RPMI7951 (cell line): Measurements from ENCODE around the gene SLC39A7. TPM values are rescaled to one million over a fixed set of nuclear protein-coding genes. Genes with fewer than 3 reads are reported as not detected.

Source experiments
- DNase-seq: peaks from one replicate; pipeline ENCODE4 v3.0.0-alpha.2; 2012; ENCODE audit warnings: low read depth
- total RNA-seq: library from RNA; depleted of rRNA; stranded (reverse); fragments of >200 nt; shearing (Covaris generic); gene quantifications from 2 replicates; pipeline ENCODE4 v1.2.3, GENCODE V29; 2014; rRNA removed

The SLC39A7 gene, protein sequence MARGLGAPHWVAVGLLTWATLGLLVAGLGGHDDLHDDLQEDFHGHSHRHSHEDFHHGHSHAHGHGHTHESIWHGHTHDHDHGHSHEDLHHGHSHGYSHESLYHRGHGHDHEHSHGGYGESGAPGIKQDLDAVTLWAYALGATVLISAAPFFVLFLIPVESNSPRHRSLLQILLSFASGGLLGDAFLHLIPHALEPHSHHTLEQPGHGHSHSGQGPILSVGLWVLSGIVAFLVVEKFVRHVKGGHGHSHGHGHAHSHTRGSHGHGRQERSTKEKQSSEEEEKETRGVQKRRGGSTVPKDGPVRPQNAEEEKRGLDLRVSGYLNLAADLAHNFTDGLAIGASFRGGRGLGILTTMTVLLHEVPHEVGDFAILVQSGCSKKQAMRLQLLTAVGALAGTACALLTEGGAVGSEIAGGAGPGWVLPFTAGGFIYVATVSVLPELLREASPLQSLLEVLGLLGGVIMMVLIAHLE
- 58.0 and 77.2 TPM in 2 replicates for total RNA-seq

- DNase-seq, result peak; percentile 98
Observed at GRCh38 chr6:33200219-33201146, at the start of gene SLC39A7, which contains the start of gene RXRB. Gene SLC39A7, plus strand, starts transcription at chr6:33200867. Its CDS starts 379 bp downstream, at chr6:33201246. Gene RXRB, minus strand, starts transcription at chr6:33200665. Its CDS starts 189 bp downstream, at chr6:33200476.

GRCh38 chr6:33151050-33151449, 49.6 kb upstream of the SLC39A7 start:
- no peak for DNase-seq

DNA sequence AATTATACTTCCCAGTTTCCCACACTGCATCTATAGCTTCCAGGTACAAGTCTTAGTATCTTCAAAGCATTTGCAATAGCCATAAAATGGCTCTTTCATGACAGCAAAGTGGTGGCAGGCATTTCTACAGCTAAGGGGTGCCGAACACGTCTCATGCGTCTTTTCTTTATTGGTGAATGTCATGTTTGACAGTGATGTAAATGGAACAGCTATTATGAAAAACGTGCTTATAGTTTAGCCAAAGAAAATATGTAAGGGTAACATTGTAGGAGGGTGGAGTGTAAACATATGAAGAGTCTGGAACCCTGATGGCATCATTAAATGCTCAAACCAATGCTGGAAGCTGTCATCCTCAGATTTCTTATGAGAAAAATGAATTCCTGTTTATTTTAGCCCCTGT, 46.3 kb upstream of the SLC39A7 start:
- DNase-seq, result no peak

GRCh38 chr6:33156561-33156960, 44.1 kb upstream of the SLC39A7 start:
- peak; percentile 26 for DNase-seq

DNA sequence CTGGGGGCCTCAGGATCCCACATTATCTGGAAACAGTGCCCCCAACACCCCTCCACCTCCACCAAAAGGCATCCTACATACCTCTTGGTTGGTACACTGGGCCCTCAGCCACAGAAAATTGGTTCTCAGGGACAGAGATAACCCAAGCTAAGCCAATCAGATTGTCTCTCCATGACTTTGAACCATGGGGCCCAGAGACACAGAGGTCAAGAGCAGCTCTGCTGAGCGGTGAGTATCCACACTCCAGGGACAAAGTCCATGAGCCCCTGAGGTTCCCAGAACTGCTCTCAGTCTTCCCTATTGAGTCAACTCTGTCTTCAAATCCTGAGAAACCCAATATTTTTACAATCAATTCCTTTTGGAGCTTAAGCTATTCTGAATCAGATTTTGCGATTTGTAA, 43.7 kb upstream of the SLC39A7 start:
- DNase-seq, result no peak

DNA sequence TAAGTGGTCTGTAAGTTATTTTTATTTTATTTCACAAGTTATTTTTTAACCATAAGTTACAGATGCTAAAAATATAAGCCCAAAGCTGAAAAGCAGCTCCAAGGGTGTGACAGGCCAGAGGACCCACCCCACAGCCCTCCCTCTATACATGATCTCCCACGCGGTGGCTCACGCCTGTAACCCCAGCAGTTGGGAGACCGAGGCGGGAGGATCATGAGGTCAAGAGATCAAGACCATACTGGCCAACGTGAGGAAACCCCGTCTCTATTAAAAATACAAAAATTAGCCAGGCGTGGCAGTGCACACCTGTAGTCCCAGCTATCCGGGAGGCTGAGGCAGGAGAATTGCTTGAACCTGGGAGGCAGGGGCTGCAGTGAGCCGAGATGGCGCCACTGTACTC, 40.6 kb upstream of the SLC39A7 start:
- DNase-seq, result no peak

DNA sequence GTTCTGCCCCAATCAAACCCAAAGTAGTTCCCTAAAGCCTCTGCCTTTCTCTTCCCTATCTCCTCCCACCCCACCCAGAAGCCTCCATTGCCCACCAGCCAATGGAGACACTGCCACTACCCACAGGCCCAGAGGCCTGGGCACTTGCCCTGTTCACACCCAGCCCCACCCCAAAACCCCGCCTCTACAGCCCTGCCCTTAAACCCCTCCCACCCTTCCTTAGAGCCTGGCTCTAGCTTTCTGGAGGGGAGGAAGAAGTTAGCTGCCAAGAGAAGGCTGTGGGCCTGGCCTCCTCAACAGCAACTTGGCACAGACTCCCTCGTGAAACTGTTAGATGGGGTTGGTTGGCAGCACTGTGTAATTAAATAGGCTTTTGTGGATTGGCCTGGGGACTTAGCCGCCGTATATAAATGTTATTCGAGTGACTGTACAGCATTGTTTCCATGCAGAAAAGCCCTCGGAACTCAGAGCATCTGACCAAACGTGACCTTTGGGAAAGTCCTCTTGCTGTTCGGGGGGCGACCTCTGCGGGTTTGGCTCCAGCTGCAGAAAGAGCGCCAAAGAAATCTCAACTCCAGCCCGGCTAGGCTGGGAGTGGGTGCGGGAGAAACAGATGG, 39.8 kb upstream of the SLC39A7 start:
- DNase-seq, result peak; percentile 97

DNA sequence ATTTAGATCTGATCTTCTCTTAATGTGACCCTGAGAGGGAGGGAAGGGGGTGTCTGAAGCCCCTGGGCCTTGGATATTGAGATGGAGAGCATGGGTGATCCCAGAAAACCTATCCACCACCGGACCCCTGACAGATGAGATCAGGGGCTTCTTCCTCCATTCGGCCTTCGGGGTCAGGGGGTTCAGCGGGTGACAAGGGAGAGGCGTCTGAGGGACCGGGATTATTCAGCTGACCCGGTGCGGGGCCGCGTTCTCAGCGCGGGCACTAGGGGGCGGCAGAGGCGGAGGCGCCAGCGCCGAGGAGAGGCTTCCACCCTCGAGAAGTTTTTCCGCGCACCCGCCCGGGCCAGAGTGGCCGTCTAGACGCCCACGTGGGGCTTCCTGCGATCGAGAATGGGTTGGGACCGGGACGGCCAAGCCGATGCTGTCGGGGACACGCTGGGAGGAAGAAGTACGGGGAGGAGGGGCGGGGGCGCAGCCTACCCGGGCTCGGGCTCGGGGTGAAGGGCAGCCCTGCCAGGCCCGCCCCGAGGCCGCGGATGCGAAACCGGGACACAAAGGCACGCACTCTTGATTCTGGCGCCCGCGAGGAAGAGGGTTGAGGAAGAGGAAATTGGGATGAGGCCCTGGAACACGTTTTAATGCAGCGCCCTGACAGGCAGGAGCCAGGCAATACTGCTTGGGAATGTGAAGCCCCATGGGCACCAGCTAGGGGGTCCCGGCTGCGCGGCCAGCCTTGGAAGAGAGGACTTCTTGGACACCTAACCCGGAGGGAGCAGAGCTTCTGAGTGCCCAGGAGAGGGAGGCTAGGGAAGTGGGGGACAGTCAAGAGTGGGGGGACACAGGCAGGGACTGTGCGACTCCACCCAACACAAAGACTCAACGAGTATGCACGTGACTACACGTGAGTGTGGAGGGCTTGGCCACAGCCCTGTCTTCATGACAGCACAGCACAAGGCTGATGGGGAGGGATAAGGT, 39.0 kb upstream of the SLC39A7 start:
- DNase-seq, result peak; percentile 67

GRCh38 chr6:33163540-33163939, 37.1 kb upstream of the SLC39A7 start:
- no peak for DNase-seq

DNA sequence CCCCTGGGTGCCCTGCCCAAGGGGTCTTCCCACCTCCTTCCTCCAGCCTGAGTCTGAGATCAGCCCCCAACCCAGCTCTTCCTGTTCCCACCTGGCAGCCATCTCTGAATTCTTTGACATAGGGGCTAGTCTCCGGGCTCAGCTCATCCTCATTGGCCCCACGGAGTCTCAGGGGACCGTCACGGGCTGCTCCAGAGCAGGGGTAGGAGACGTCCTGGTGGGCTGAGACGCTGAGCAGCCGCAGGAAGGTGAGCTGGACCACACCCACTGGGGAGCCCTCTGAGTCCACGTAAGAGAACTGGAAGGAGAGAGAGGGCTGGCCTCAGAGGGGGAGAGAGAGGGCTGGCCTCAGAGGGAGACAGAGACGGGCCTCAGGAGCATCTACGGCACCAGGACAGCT, 36.5 kb upstream of the SLC39A7 start:
- no peak for DNase-seq

DNA sequence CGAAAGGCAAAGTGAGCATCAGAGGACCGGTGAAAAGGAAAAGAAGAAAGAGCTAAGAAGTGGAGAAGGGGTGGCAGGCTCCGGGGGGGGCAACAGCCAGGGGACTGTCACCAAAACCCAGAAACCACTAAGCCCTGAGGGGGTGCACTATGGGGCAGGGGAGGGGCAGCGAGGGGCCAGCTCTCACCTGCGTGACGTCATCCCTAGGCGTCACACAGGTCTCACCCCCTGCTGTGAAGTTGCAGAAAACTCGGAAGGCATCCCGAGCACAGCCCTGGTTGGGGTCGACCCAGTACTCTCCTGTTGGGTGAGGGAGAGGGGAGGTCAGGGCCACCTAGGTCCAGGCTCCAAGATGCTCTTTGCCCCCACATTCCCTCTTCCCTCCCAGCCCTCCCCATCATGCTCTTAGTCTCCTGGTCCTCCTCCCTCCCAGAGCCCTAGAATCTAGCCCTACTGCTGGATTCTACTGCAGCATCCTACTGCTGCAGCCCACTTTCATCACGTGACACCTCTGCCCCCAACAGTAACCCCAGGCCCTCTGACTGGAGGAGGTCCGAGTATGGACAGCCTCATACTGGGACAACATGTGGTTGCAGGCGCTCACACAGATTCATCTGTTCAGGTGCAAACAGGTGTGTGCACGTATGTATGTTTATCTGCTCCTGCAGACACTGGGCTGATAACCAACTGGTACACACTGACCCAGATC, 35.8 kb upstream of the SLC39A7 start:
- no peak for DNase-seq

GRCh38 chr6:33165581-33166258, 34.9 kb upstream of the SLC39A7 start:
- DNase-seq, result no peak

DNA sequence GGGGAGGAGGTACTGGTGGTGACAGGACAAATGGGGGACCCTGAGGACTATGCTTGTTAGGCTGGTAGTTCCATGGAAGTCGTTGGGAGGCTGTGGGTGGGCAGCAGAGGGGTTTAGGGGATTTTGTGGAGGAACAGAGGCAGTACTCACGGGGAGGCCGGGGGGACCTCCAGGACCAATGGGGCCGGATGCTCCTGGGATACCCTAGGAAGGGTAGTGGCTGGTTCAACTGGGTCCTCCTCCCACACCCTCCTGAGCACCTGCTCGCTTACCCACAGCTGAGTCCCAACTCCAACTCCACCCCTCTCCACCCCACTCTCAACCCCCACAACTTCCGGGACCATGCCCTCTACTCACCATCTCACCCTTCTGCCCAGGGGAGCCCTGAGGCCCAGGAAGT, 34.3 kb upstream of the SLC39A7 start:
- DNase-seq, result no peak

DNA sequence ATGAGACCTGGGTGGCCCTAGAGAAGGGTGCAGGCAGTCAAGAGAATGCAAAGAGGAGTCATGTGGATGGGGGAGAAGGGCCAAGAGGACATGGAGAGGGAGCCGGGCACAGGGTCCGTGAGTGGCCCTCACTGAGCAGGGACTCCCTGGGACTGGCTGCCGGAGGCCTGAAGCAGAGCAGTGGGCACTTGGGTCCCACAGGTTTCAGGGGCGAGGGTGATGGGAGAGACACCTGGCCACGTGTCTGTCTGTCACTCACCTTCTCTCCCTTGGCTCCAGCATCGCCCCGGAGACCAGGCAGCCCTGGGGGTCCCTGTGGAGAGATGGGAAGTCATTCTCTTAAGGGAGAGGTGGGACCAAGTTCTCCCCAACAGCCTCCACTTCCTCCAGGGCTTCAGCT, 33.9 kb upstream of the SLC39A7 start:
- DNase-seq, result no peak

- no peak for DNase-seq
Observed at GRCh38 chr6:33167374-33168283, 33.0 kb upstream of the SLC39A7 start.

DNA sequence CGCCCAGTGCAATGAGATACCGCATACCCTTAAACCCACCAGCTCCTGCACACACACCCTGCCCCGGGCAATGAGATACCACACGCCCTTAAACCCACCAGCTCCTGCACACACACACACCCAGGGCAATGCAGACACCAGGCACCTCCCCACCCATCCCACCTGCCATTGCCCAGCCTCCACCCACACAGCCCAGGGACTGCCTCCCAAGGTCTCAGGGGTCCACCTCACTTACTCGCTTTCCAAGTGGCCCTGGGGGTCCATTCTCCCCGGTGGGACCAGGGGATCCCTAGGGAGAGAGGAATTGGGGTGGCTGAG, 32.4 kb upstream of the SLC39A7 start:
- no peak for DNase-seq

DNA sequence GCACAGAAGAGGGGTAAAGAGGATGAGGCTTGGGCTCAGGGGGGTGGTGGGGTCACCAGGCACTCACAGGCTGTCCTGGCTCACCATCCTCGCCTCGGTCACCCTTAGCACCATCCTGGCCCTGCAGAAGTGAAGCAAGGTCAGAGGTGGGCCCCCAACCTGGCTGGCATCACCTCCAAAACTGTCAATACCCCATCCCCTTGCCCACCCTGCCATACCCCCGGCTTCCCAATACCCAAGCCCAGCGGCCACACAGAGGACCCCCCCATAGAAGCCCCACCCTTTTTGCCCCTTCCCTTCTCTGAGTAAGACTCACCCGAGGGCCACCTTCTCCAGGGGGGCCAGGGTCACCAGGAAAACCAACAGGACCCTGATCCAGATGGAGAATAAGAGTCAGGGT, 32.0 kb upstream of the SLC39A7 start:
- DNase-seq, result no peak

- no peak for DNase-seq
Observed at GRCh38 chr6:33169291-33170175, 31.1 kb upstream of the SLC39A7 start.
